DMS53 (cell line): ENCODE data around the gene TNPO2.
"Not testable (repeated sequence)": the region's sequence is repeated elsewhere in the genome, so short reads cannot be mapped to it uniquely, and the experiment has no call there.

ENCODE experiments used
- DNase-seq: peaks from one replicate; lab custom pipeline; 2025; lab: John Stamatoyannopoulos, UW

Gene TNPO2

DNA sequence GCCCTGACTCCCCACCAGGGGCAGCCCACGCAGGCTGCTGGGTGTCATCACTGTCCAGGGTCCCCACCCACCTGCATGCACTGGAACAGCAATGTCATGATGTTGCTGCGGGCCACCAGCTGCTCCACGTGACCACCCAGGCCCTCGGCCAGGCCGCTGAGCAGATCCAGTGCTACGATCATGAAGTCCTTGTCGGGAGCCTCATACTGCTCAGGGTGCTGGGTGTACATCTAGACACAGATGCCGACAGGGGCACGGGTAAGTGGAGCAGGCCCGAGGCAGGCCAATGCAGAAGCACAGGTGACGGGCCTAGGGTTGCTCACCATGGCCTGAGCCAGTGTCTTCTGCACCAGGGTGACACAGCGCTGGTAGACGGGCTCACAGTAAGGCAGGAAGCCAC is 18.6 kb downstream of the TNPO2 start:
- no peak for DNase-seq

DNA sequence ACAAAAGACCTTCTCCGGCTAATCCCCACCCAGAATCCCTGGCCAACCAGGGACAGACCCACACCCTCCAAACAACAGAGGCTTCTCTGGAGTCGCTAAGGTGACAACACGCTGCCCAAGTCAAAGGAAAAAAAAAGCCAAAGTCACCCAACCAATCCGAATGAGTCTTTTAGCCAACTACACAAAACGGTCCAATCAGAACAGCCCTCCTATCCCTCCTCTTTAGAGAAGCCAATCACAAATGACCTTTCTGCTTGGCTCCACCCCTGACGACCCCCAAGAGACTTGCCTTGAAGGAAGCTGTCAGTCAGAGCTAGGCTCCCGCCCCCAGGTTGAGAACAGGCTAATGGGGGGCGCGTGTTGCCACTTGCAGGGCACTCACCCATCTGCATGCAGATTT is 20.7 kb downstream of the TNPO2 start:
- DNase-seq: peak; percentile 48

DNA sequence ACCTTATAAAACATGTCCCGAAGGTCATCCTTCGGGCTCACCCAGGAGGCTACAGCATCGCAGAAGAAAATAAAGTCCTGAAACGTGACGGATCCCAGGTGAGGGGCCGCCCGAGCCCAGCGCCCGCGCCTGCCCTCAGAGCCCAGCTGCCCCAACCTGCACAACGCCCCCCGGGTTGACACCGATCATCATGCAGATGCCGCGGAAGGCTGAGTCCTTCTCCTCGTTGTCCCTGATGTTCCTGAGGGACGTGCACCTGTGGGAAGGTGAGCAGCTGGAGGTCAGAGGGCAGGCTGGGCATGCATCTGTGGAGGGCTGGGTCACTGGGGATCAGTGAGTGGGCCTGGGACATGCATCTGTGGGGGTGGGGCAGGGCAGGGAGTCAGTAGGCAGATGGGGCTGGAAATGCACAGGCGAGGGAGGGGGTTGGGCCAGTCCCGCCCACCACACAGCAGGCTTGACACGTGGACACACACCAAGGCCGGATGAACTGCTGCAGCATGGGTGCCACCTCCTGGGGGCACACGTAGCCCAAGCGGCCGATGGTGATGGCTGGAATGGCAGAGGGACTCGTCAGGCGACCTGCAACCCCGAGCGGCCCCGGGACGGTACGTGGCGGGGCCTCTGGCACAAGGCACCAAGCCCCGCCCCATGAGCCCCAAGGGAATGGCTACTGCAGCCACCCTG is 22.0 kb downstream of the TNPO2 start:
- no peak for DNase-seq

DNA sequence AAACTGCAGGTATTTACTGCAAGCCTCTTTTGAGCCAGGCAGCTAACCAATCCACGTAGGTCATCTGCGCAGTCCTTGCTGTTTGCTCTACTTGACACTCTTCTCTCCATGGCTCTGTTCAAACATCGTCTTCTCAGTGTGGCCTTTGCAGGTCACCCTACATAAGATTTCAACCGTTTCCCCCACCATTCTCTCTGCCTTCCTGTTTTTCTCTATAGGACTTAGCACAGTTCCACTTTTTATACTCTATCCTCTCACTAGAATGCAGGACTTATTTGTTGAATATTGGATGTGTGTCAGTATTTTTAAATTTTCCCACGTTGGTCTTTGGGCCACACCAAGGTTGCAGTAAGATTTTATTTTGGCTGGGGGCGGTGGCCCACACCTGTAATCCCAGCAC is 25.6 kb downstream of the TNPO2 start:
- no peak for DNase-seq

DNA sequence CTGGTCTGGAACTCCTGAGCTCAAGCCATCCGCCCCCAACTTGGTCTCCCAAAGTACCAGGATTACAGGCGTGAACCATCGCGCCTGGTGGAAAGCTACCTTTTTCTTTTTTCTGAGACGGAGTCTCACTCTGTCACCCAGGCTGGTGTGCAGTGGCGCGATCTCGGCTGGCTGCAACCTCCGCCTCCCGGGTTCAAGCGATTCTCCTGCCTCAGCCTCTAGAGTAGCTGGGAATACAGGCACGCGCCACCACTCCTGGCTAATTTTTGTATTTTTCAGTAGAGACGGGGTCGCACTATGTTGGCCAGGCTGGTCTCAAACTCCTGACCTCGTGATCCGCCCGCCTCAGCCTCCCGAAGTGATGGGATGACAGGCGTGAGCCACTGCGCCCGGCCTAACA is 26.3 kb downstream of the TNPO2 start:
- not testable (repeated sequence) for DNase-seq

DNA sequence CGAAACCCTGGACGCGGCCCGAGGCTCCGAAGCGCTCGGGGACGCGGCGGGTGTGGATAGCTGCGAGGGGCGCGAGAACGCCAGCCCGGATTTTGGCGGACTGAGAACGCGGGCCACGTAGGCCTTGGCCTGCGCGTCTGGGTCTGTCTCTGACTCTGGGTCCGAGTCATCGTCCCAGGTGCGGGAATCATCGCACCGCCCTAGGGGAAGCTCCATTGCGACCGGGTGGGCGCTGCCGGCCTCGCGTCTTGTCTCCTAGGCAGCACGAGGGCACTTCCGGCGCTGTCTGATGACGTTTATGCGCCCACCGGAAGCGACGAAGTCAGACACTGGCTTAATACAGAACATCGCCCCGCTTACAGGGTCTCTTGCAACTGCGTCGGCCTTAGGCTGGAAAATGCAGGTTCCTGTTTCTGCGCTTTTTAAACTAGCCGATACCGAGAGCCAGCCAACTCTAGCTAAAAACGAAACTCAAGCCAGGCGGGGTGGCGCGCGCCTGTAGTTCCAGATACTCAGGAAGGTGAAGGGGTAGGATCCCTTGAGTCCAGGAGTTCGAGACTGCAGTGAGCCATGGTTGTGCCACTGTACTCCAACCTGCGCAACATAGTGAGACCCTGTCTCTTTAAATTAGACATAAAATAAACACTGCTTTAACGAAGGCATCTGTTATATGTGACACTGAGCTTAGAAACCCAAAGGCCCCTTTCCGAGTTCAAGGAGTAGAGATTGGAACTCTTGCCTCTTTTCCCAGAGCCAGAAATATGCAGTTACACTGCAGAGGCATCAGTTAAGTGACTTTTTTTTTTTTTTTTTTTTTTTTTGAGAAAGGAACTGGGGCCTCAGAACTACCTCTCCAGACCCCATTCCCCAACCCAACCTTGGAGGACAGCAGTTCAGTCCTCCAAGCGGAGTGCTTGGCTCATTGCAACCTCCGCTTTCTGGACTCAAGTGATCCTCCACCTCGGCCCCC is 27.1 kb downstream of the TNPO2 start, which contains the start of gene FBXW9:
Gene FBXW9, minus strand, starts transcription at position 266 of the 970 bp plus-strand sequence. Its CDS starts 50 bp downstream, at position 216.
- peak; percentile 94 for DNase-seq

DNA sequence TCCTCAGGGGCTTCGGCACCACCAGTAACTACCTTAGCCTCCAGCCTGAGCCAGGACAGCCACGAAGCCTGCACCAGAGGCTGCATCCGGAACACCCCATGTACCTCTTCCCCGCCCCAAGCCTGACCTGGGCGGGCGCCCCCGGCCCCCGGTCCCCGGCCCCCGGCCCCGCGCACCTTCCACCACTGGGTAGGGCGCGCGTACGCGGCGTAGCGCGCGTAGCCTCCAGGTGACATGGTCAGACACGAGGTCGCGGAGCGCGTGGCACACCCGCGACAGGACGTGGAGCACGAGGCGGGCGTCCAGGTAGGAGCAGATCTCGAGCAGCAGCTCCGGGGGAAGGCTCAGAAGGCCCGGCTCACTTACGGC is 27.8 kb downstream of the TNPO2 start:
- DNase-seq: peak; percentile 54

DNA sequence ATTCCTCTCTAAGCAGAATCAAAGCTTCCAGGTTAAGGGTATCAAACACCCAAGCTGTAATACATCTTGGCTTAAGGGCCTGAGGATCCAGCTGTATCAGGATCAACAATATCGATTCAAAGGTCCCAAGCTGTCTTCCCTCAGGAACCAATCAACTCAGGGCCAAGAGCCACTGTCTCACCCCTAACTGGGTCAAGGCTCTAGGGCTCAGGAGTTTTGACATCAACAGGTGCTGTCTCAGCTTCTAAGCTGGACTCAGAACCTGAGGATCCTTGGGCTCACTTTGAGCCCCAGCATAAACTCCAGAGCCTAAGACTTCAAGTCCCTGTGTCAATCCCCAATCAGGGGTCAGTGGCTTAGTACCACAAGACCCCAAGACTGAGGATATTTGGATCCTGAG is 28.2 kb downstream of the TNPO2 start:
- DNase-seq: no peak

DNA sequence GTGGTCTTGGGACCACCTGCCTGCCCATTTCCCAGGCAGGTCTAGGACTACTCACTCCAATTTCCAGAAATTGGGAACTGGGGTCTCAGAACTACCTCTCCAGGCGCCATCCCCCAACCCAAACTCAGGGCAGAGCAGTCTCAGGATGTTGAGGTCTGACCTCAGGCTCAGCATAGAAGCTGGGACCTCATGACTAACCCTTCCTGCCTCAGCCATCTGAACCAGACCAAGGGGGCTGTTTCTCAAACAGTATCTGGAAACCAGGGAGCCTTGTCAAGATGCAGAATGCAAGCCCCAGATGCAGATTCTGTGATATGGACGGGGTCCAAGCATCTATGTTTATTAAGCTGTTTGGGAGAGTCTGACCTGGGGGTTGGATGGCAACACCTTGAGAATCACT is 28.6 kb downstream of the TNPO2 start:
- DNase-seq: no peak

DNA sequence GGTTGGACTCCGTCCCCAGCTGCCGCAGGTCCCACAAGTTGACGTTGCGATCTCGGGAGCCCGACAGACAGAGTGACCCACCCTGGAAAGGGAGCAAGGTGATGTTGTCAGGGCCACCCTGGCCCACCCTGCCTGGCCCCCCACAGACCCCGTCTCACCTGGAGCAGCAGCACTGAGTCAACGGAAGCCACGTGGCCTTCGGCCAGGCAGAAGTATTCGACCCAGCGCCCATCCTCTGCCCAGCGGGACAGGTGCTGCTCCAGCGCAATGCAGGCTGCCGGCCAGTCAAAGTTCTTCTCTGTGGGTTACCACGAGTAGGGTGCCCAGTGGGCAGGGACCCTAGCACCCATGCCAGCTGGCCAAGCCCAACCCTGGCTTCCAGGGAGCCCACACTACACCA is 29.1 kb downstream of the TNPO2 start:
- no peak for DNase-seq

DNA sequence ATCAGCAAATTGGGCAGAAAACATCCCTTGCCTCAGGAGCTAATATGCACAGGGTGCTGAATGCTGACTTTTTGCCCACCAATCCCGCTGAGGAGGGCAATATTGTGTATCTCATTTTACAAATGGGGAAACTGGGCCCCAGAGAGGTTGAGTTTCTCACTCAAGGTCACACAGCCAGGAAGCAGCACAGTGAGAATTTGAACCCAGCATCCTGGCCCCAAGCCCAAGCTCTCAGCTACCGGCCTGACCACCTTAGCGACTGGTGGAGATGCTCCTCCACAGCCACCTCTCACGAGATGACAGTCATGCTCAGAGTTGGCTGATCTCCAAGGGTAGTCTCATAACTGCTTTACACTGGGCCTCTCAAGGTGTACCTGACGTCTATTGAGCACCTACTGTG is 30.8 kb downstream of the TNPO2 start:
- no peak for DNase-seq

DNA sequence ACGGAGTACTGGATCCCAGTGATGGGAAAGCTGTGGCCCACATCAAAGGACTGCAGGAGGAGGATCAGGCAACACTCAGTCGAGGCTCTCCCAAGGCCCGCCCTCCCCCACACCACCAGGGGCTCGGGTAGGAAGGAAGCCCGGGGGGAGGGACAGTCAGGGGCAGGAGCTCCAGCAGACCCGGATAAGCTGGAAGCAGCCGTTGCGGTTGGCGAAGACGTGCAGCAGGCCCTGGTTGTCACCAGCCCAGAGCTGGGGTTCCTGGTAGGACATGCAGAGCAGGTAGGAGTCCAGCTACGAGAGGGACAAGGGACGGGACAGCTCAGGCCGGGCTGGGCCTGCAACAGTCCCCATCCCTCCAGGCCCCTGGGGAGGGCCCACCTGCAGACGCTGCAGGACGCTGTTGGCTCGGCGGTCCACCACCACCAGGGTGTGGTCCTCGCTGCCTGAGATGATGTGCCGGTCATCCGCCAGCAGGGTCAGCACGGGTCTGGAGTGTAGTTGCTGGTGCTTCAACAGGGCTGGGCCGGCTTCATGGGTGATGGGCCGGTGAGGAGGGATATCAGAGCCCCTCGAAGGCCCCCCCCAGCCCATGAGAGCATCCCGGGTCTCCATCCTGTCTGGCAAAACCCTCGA is 34.0 kb downstream of the TNPO2 start:
- no peak for DNase-seq

DNA sequence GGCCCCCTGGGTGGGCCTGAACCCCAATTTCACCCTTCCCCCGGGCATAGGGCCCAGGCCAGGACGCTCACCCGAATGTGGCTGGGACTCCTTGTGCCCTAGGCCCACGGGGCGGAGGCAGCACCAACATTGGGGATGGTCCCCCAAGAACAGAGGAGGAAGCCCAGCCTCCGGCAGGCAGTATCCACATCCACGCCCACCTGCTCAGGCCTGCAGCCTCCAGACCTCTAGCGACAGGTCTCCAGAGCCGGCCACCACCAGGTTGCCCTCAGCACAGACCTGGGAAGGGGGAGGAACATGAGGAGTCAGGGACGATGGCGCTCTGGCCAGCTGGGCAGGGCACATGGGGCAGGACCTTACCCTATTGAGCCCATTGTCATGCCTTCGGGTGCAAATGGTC is 34.7 kb downstream of the TNPO2 start:
- no peak for DNase-seq

DNA sequence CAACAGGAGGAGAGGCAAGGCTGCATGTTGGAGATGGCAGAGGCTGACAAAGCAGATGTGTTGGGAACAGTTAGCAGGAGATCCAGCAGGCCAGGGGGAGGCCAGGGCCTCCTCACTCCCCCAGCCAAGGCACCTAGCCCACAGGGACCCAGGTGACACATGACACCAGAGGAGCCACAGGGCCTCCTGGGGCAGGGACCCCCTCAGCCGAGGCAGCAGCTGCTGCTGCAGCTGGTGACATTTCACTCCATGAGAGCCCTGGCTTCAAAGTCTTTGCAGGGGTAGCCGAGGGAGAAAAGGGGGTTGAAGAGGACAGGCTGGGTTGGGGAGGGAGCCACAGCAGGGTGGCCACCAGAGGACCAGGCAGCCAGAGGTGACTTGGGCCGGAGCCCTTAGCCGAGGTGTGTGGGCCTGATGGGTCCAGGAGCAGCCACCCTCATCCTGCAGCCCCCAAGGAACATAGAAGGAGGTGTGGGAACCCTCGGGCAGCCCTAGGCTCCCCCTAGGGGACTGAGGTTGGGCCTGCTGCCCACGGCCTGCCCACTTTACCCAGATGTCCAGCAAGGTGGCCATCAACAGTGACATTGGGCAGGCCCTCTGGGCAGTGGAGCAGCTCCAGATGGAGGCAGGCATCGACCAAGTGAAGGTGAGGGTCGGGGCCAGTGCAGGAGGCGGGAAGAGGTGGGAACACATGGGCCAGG is 36.1 kb downstream of the TNPO2 start, which contains the start of gene GNG14:
Gene GNG14, plus strand, starts transcription at position 503 of the 701 bp plus-strand sequence. Its CDS starts 51 bp downstream, at position 554.
- DNase-seq: no peak

DNA sequence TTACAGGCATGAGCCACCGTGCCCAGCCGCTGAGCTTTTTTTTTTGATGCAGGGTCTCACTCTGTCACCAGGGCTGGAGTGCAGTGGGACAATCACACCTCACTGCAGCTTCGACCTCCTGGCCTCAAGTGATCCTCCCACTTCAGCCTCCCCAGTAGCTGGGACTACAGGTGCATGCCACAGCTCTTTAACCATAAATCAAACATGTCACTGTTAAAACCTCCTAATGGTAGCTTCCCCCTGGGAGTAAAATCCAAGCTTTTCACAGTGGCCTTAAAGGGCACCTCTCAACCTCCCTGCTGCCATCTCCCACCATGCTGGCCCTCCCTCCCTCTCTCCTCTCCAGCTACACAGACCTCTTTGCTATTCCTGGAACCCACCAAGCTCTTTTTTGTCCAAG is 37.9 kb downstream of the TNPO2 start:
- no peak for DNase-seq

DNA sequence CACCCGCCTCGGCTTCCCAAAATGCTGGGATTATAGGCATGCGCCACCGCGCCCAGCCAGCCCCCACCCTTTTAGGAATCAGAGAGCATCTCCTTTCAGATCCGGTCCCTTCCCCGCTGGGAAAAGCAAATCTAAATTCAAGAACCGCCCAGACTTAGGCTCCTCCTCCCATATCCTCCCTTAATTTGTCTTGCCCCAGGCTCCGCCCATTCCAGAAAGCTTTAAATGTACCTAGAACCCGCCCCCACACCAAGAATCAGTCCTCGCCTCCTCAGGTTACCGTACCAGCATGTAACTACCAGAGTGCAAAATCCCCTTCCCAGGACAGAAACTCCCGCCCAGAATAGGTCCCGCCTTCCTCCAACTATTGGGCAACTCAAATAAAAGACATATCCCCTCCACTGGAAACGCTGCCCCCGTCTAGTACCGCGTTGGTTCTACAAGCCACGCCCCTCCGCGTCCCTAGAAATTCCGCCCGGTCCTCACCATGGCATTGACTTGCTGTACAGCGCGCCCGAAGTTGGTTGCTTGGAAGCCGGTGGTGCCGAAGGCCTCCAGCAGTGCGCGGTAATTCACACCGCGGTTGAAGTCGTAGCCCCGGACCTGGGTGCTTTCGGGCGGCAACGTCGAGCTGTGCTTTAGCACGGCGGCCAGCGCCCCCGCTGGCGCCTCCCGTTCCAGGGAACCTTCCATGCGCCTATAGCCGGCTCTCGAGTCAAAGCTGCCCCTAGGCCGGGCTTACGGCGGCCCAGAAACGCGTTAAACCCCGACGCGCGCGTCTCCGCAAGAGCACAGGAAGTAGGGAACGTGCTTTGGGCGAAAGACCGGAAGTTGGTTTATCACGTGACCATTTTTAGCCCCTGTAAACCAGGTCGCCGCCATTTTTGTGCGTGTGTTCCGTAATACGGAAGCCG is 42.4 kb downstream of the TNPO2 start, which contains the start of gene DHPS:
Gene DHPS, minus strand, starts transcription at position 807 of the 914 bp plus-strand sequence. Its CDS starts 114 bp downstream, at position 693.
- peak; percentile 98 for DNase-seq

DNA sequence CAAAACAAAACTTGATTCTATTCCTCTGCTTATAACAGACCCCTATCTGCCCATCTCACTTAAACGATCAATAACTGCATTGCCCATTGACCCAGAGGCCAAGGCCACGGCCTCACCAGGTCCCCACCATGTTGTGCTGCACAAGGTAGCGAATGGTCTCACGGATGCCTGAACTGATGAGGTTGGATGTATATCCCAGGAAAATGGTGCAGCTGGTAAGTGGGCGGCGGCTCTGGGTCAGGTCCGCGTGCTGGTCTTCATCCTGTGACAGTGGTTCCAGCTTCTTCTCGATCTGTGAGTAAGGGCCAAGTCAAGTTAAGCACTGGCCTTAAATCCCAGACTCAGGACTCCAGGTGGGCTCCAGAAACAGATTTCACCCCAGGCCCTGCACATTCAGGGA is 43.7 kb downstream of the TNPO2 start:
- DNase-seq: no peak

DNA sequence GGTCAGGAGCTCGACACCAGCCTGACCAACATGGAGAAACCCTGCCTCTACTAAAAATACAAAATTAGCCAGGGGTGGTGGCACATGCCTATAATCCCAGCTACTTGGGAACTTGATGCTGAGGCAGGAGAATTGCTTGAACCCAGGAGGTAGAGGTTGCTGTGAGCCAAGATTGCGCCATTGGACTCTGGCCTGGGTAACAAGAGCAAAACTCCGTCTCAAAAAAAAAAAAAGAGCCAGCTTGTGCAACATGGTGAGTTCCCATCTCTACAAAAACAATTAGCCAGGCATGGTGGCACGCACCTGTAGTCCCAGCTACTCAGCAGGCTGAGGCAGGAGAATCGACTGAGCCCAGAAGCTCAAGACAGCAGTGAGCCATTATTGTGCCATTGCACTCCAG is 45.7 kb downstream of the TNPO2 start:
- not testable (repeated sequence) for DNase-seq

DNA sequence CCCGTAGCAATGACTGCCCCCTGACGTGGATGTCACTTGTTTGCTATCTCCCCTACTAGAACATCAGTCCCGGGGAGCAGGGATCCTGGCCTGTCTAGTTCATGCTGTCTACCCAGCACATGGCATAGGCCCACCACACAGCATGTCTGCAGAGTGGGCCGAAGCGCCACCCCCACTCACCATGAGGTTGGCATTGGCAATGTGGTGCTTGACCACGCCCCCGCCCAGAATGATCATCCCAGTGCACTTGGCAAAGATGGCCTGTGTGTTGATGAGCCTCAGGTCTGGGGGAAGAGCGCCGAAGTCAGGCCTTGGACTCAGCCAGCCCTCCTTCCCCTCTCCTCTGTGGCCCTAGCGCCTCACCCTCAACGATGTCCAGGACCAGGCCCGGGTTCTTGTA is 46.8 kb downstream of the TNPO2 start:
- DNase-seq: no peak

DNA sequence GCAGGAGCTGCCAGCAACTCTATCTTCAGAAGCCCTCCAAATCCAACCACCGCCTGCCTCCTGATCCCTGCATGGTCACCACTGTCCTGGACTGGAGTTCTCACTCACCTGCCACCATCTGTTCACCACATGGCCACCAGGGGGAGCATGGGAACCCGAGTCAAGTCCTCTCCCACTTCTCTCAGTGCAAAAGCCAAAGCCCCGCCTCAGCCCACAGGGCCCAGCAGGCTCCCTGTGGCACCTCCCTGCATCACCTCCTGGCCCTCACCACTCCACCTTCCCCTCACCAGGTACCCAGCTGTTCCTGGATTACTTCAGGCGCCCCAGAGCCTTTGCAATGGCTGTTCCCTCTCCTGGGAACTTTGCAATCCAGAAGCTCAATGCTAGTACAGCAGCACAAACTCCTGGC is 47.3 kb downstream of the TNPO2 start:
- peak; percentile 88 for DNase-seq

DNA sequence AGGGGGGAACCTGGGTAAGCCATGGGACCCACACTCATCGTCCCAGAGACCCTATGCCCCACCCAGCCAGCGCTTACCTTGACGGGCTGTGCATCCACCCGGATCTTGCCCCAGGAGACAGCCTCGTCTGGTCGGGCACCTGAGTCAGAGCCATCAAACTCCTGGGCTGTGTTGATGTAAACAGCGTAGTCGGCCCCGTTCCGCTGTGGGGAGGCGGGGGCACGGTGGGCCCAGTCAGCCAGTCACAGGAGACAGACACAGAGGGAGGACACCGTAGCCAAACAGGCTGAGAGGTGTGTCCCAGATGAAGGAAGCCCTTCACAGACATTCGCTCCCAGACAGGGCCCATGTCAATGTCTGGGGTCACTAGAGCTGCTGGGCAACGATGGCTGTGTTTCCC is 47.8 kb downstream of the TNPO2 start:
- no peak for DNase-seq
